ENCODE results near the gene C1QTNF8. TPM values are rescaled to one million over a fixed set of nuclear protein-coding genes. Genes with fewer than 3 reads are reported as not detected.

Gene C1QTNF8
- total RNA-seq, 1 donor from 2014 or later = not detected

DNA sequence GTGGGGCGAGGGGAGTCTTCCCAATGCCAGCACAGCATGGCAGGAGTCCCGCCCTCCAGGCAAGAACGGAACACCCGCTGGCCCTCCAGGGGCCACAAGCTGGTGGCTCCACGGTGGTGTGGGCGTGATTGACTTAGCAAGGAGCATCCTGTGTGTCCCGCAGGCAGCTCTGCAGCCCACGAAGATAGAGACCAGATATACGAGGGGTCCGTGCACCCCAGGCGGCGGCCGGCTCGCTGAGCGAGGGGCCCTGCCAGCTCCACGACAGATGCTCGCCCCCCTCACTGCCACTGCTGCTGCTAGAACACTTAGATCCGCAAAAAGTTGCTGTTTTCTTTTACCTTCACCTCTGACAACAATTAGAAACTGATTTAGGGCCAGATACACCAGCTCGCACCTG, 46.9 kb upstream of the C1QTNF8 start:
- no peak for DNase-seq

DNA sequence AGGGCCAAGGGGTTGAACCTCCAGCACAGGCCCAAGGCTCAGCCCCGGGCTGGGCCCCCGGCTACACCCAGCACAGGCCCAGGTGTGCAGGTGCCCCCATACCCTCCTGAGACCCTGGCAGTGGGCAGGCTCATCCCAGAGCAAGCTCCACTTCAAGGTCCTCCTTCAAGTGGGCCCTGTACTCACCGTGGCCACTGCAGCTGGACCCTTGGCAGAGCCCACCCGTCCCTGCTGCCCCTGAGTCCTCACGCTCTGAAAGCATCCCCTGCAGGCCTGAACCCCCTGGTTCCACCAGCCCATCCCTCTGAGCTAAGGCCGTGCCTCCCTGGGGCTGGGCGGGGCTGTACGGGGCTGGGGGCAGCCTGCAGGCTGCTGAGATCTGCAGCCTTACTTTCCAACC, 45.7 kb upstream of the C1QTNF8 start:
- Mint-ChIP-seq H3K27me3 (peaks cover 7% of the 10 kb centered on the region), H3K4me3 (no peak overlapping the region), H3K9me3 (no peaks in the 10 kb centered on the region), H3K4me1 (no peaks in the 10 kb centered on the region), H3K27ac (no peak overlapping the region), H3K36me3 (ENCODE audit: low read depth) (no peaks in the 10 kb centered on the region)
- TF ChIP-seq, protein P1, sequence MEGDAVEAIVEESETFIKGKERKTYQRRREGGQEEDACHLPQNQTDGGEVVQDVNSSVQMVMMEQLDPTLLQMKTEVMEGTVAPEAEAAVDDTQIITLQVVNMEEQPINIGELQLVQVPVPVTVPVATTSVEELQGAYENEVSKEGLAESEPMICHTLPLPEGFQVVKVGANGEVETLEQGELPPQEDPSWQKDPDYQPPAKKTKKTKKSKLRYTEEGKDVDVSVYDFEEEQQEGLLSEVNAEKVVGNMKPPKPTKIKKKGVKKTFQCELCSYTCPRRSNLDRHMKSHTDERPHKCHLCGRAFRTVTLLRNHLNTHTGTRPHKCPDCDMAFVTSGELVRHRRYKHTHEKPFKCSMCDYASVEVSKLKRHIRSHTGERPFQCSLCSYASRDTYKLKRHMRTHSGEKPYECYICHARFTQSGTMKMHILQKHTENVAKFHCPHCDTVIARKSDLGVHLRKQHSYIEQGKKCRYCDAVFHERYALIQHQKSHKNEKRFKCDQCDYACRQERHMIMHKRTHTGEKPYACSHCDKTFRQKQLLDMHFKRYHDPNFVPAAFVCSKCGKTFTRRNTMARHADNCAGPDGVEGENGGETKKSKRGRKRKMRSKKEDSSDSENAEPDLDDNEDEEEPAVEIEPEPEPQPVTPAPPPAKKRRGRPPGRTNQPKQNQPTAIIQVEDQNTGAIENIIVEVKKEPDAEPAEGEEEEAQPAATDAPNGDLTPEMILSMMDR (IDR thresholded peaks at IDR 0.05) = no peak
- ATAC-seq (ENCODE audit: low read depth) = no peak
- DNase-seq = no peak
- ChIA-PET POLR2A (no interaction called here), CTCF (no interaction called here)
- intact Hi-C loops (cut with micrococcal nuclease) = no loop called here

More for the DNA sequence above, 46.9 kb upstream of the C1QTNF8 start:
- Mint-ChIP-seq H3K27me3 (peaks cover 7% of the 10 kb centered on the region), H3K9me3 (peaks cover 4% of the 10 kb centered on the region), H3K4me3 (no peak overlapping the region), H3K4me1 (no peaks in the 10 kb centered on the region), H3K27ac (no peak overlapping the region), H3K36me3 (ENCODE audit: low read depth) (no peaks in the 10 kb centered on the region)
- no peak for ATAC-seq (ENCODE audit: low read depth)
- intact Hi-C loops (cut with micrococcal nuclease) = no loop called here
- TF ChIP-seq, protein P1 (IDR thresholded peaks at IDR 0.05) = no peak
- ChIA-PET CTCF (no interaction called here), POLR2A (no interaction called here)

DNA sequence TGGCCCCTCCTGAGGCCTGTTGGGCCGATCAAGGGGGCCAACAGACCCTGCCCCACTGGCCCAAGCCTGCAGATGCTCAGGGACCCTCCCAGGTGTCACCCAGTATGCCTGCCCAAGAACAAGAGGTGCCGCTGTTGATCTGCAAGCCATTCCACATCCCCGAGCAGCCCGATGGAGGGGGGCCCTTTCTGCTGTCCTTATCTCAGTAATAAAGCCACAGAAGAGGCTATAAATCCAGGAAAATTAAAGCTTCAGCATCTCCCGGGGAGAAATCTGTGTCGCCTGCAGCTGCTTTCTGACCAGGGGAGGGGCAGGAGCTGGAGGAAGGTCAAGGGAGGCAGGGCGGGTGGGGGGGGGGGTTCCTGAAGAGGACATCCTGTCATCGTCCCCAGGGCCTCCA, 45.1 kb upstream of the C1QTNF8 start:
- Mint-ChIP-seq H3K4me1 (no peaks in the 10 kb centered on the region), H3K27ac (no peak overlapping the region), H3K36me3 (ENCODE audit: low read depth) (no peaks in the 10 kb centered on the region), H3K27me3 (peaks cover 7% of the 10 kb centered on the region), H3K4me3 (no peak overlapping the region), H3K9me3 (no peaks in the 10 kb centered on the region)
- DNase-seq = no peak
- ChIA-PET CTCF (no interaction called here), POLR2A (no interaction called here)
- TF ChIP-seq, protein P1 (IDR thresholded peaks at IDR 0.05) = no peak
- intact Hi-C loops (cut with micrococcal nuclease) = no loop called here
- no peak for ATAC-seq (ENCODE audit: low read depth)

DNA sequence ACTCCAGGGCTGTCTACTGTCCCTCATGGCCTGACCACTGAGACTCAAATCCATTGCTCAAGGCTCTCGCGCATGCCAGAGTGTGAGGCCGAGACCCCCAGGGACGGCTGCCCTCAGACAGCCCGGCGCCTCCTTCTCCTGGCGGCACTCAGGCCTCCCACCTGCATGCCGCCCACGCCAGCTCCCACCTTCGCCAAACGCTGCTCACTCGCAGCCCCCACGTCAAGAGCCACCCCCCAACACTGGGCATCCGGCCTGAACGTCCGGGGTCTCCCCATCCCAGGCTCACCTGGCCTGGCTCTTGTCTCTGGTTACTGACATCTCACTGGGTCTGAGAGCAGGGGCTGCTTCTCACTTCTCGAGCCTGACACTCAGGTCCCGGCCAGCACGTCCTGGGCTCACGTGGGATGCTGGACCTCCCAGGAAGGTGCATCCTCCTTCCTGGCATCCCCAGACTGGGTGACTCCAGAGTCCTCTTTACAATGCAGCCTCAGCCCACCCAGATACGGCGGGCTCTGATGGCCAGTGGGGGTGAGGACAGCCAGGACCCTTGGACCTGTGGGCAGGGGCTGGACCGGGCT, 44.6 kb upstream of the C1QTNF8 start:
- TF ChIP-seq, protein P1 (IDR thresholded peaks at IDR 0.05) = no peak
- Mint-ChIP-seq H3K27me3 (peaks cover 7% of the 10 kb centered on the region), H3K4me3 (no peak overlapping the region), H3K4me1 (no peaks in the 10 kb centered on the region), H3K36me3 (ENCODE audit: low read depth) (no peaks in the 10 kb centered on the region), H3K9me3 (no peaks in the 10 kb centered on the region), H3K27ac (no peak overlapping the region)
- ChIA-PET POLR2A (no interaction called here), CTCF (no interaction called here)
- ATAC-seq (ENCODE audit: low read depth) (no peak), DNase-seq (no peak)
- intact Hi-C loops (cut with micrococcal nuclease) = no loop called here

DNA sequence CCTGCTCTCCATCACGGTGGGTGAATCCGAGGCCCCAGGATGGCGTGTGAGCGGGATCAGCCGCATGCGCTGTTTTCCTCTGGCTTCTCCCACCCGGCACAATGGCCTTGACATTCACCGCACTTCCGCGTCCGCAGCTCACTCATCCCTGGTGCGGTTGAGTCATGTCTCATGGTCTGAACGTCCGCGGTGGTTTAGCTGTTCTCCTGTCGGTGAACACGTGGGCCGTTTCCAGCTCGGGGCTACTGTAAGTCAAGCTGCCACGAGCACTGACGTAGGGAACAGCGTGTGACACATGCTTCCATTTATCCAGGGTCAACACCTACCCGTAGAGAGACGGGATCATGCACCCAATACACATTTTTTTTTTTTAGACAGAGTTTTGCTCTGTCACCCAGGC, 41.6 kb upstream of the C1QTNF8 start:
- TF ChIP-seq, protein P1 (IDR thresholded peaks at IDR 0.05) = no peak
- Mint-ChIP-seq H3K9me3 (no peaks in the 10 kb centered on the region), H3K4me3 (no peak overlapping the region), H3K27me3 (peaks cover 7% of the 10 kb centered on the region), H3K4me1 (no peaks in the 10 kb centered on the region), H3K36me3 (ENCODE audit: low read depth) (no peaks in the 10 kb centered on the region), H3K27ac (no peak overlapping the region)
- ATAC-seq (ENCODE audit: low read depth) (no peak), DNase-seq (no peak)
- intact Hi-C loops (cut with micrococcal nuclease) = no loop called here
- ChIA-PET POLR2A (interaction anchor here (0.7 kb wide), 1 partner anchor 131 kb away, joined by 4 read pairs; no protein-coding TSS in a partner anchor), CTCF (no interaction called here)

Measured in activated B cell treated with CpG ODN at 0.5 μM for 24 hours (primary cell).